H9 (cell line): ENCODE measurements around the gene GPR173. TPM values are rescaled to one million over a fixed set of nuclear protein-coding genes. Genes with fewer than 3 reads are reported as not detected.

Experiments
- DNase-seq: peaks from one replicate; pipeline ENCODE4 v3.0.0-alpha.2; 2017
- H2AFZ ChIP-seq: one replicate; pipeline ENCODE4 v1.6.1; 2013; ENCODE audit warnings: mild to moderate bottlenecking, low read length, control low read depth, moderate library complexity
- H2AK5ac ChIP-seq: 2 replicates; pipeline ENCODE4 v1.6.1; 2013; ENCODE audit warnings: low read length, control low read depth, mixed read lengths; ENCODE audit not compliant: insufficient read length
- H2BK120ac ChIP-seq: one replicate; pipeline ENCODE4 v1.6.1; 2013; ENCODE audit warnings: low read depth, mild to moderate bottlenecking, low read length, control low read depth, inconsistent platforms; ENCODE audit not compliant: poor library complexity, severe bottlenecking
- H2BK12ac ChIP-seq: 2 replicates; pipeline ENCODE4 v1.6.1; 2013; ENCODE audit warnings: low read length, control low read depth, mixed read lengths, low read depth; ENCODE audit not compliant: insufficient read length
- H2BK15ac ChIP-seq: 2 replicates; pipeline ENCODE4 v1.6.1; 2013; ENCODE audit warnings: low read depth, low read length, control low read depth
- H2BK20ac ChIP-seq: one replicate; pipeline ENCODE4 v1.6.1; 2013; ENCODE audit warnings: low read depth, mild to moderate bottlenecking, low read length, control low read depth, inconsistent platforms; ENCODE audit not compliant: poor library complexity, severe bottlenecking
- H2BK5ac ChIP-seq: 2 replicates; pipeline ENCODE4 v1.6.1; 2013; ENCODE audit warnings: low read length, control low read depth, mixed read lengths; ENCODE audit not compliant: insufficient read length
- H3K14ac ChIP-seq: 2 replicates; pipeline ENCODE4 v1.6.1; 2013; ENCODE audit warnings: low read length, control low read depth; ENCODE audit not compliant: insufficient read depth
- H3K18ac ChIP-seq: 2 replicates; pipeline ENCODE4 v1.6.1; 2013; ENCODE audit warnings: low read depth, mild to moderate bottlenecking, mixed read lengths, low read length, control low read depth; ENCODE audit not compliant: insufficient read length
- H3K23ac ChIP-seq: 2 replicates; pipeline ENCODE4 v1.6.1; 2013; ENCODE audit warnings: low read length, control low read depth, mixed read lengths, low read depth; ENCODE audit not compliant: insufficient read length
- H3K23me2 ChIP-seq: 2 replicates; pipeline ENCODE4 v1.6.1; 2013; ENCODE audit warnings: low read depth, mild to moderate bottlenecking, mixed read lengths, low read length, control low read depth; ENCODE audit not compliant: insufficient read length, poor library complexity, severe bottlenecking
- H3K27ac ChIP-seq: 2 replicates; pipeline ENCODE4 v1.5.1; 2013; ENCODE audit warnings: low read length, control low read depth, mixed read lengths, low read depth; ENCODE audit not compliant: insufficient read length
- H3K27me3 ChIP-seq: 2 replicates; pipeline ENCODE4 v1.6.1; 2013; ENCODE audit warnings: low read length, control low read depth, inconsistent platforms; ENCODE audit not compliant: insufficient read depth
- H3K4ac ChIP-seq: 2 replicates; pipeline ENCODE4 v1.6.1; 2013; ENCODE audit warnings: low read depth, mild to moderate bottlenecking, control low read depth, inconsistent platforms, low read length, moderate library complexity
- H3K4me1 ChIP-seq: 2 replicates; pipeline ENCODE4 v1.6.1; 2013; ENCODE audit warnings: low read length, control low read depth, inconsistent platforms; ENCODE audit not compliant: insufficient read depth
- H3K4me2 ChIP-seq: 2 replicates; pipeline ENCODE4 v1.6.1; 2013; ENCODE audit warnings: low read length, control low read depth, mixed read lengths; ENCODE audit not compliant: insufficient read length, insufficient read depth
- H3K56ac ChIP-seq: 2 replicates; pipeline ENCODE4 v1.6.1; 2013; ENCODE audit warnings: low read depth, mild to moderate bottlenecking, mixed read lengths, low read length, control low read depth; ENCODE audit not compliant: insufficient read length
- H3K79me1 ChIP-seq: 2 replicates; pipeline ENCODE4 v1.6.1; 2013; ENCODE audit warnings: low read depth, mild to moderate bottlenecking, moderate library complexity, low read length, control low read depth, inconsistent platforms; ENCODE audit not compliant: insufficient read depth, poor library complexity, severe bottlenecking
- H3K79me2 ChIP-seq: 2 replicates; pipeline ENCODE4 v1.6.1; 2013; ENCODE audit warnings: low read length, control low read depth, inconsistent platforms; ENCODE audit not compliant: insufficient read depth
- H3K9ac ChIP-seq: 2 replicates; pipeline ENCODE4 v1.6.1; 2013; ENCODE audit warnings: low read length, control low read depth, mixed read lengths; ENCODE audit not compliant: insufficient read length; ENCODE audit errors: extremely low read depth
- H3K9me3 ChIP-seq: one replicate; pipeline ENCODE4 v1.6.1; 2013; ENCODE audit warnings: low read depth, low read length, inconsistent platforms; ENCODE audit not compliant: control insufficient read depth
- H3T11ph ChIP-seq: one replicate; pipeline ENCODE4 v1.6.1; 2013; ENCODE audit warnings: mild to moderate bottlenecking, low read length, control low read depth, inconsistent platforms
- H4K20me1 ChIP-seq: one replicate; pipeline ENCODE4 v1.6.1; 2013; ENCODE audit not compliant: control insufficient read depth, insufficient read length, insufficient read depth
- H4K5ac ChIP-seq: 2 replicates; pipeline ENCODE4 v1.6.1; 2013; ENCODE audit warnings: low read depth, mild to moderate bottlenecking, mixed read lengths, low read length, control low read depth; ENCODE audit not compliant: insufficient read length
- H4K8ac ChIP-seq: replicated peaks from 2 replicates; pipeline ENCODE4 v1.6.1; 2013; ENCODE audit warnings: low read length, control low read depth, mixed read lengths, low read depth; ENCODE audit not compliant: insufficient read length
- H4K91ac ChIP-seq: 2 replicates; pipeline ENCODE4 v1.6.1; 2013; ENCODE audit warnings: low read depth, mild to moderate bottlenecking, moderate library complexity, mixed read lengths, low read length, control low read depth; ENCODE audit not compliant: insufficient read length
- H3K27ac Mint-ChIP-seq, 3 experiments: 2 replicates in 2 of 3; 3 replicates in 1 of 3; pipeline ENCODE4 v1.8.0; 2020 to 2021; ENCODE audit warnings: mixed read lengths in 3 of 3, mild to moderate bottlenecking in 1 of 3, moderate library complexity in 1 of 3
- H3K27me3 Mint-ChIP-seq: 2 replicates; pipeline ENCODE4 v1.8.0; 2021; ENCODE audit warnings: low read depth, mild to moderate bottlenecking, moderate library complexity, mixed read lengths
- H3K36me3 Mint-ChIP-seq, 3 experiments: 2 replicates in 2 of 3; 3 replicates in 1 of 3; pipeline ENCODE4 v1.8.0; 2020 to 2021; ENCODE audit warnings: low read depth in 3 of 3, mixed read lengths in 3 of 3; ENCODE audit not compliant: insufficient read depth in 1 of 3
- H3K4me1 Mint-ChIP-seq, 2 experiments: 2 replicates each; pipeline ENCODE4 v1.8.0; 2020; ENCODE audit warnings: mixed read lengths in 2 of 2
- H3K4me3 Mint-ChIP-seq, 2 experiments: 2 replicates in 1 of 2; 3 replicates in 1 of 2; pipeline ENCODE4 v1.8.0; 2020 to 2021; ENCODE audit warnings: mild to moderate bottlenecking in 2 of 2, mixed read lengths in 2 of 2, moderate library complexity in 1 of 2
- H3K9me3 Mint-ChIP-seq, 2 experiments: 2 replicates in 1 of 2; 3 replicates in 1 of 2; pipeline ENCODE4 v1.8.0; 2020; ENCODE audit warnings: mild to moderate bottlenecking in 2 of 2, mixed read lengths in 2 of 2, moderate library complexity in 1 of 2
- WGBS: extraction: QIAGEN DNeasy Blood & Tissue Kit; methylation state at CpG from one replicate; pipeline ENCODE4 v1.1.7; 2013; ENCODE audit warnings: missing lambda C conversion rate, low lambda C conversion rate, mixed read lengths; ENCODE audit not compliant: insufficient read length; ENCODE audit errors: extremely low coverage; 5-methylcytosine and 5-hydroxymethylcytosine counted together
- total RNA-seq: library from RNA; stranded (reverse); gene quantifications from 2 replicates; pipeline ENCODE4 v1.2.1, GENCODE V29; 2021
- TF ChIP-seq, protein P1 (sequence below): fragments of 200-600 bp; sonication (generic); conservative IDR thresholded peaks from 3 replicates; pipeline ENCODE4 v1.8.0; 2021; ENCODE audit warnings: antibody characterized with exemption, mild to moderate bottlenecking

The GPR173 gene
- total RNA-seq, 1 experiment from 2014 or later: 5.4 TPM

DNA sequence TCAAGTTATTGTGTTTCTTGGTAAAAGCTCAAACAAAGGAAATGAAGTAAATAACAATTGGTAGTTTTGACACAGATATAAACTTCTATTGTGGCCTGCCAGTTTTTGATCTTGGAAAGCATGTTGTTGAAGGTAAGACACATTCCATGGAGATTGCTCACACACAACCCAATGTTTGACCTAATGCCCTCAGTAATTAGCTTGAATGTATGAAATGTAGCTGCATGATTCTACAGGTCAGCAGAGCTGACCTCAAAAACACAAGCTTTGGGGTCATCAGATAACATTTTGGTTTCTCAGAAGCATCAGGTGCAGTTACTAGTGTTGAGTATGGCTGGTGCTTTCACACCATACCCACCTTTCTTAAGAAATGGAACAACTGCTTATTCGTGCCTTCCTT, 16.5 kb downstream of the GPR173 start:
- Histone ChIP-seq H4K91ac (no peak overlapping the region), H4K5ac (no peak overlapping the region), H4K8ac (no peak overlapping the region), H3K9me3 (peaks cover 34% of the 10 kb centered on the region), H3K18ac (no peak overlapping the region), H3K56ac (no peak overlapping the region), H3K9ac (no peak overlapping the region), H3K4me1 (no peaks in the 10 kb centered on the region), H3K14ac (no peak overlapping the region), H2BK15ac (no peak overlapping the region), H3K4me2 (no peak overlapping the region), H3K27me3 (no peaks in the 10 kb centered on the region), H3K23ac (no peak overlapping the region), H3T11ph (no peak overlapping the region), H3K27ac (no peak overlapping the region), H2AK5ac (no peak overlapping the region), H3K23me2 (no peaks in the 10 kb centered on the region), H2BK20ac (no peak overlapping the region), H2BK12ac (no peak overlapping the region), H3K79me1 (no peaks in the 10 kb centered on the region), H2BK5ac (no peak overlapping the region), H3K79me2 (no peaks in the 10 kb centered on the region), H3K4ac (no peak overlapping the region), H2BK120ac (no peak overlapping the region), H4K20me1 (no peaks in the 10 kb centered on the region), H2AFZ (no peak overlapping the region)
- H3K9me3 Mint-ChIP-seq: peaks cover 67 to 70% of the 10 kb centered on the region in 2 experiments
- no CpG with 5 or more reads among the region's 1 CpG for WGBS
- TF ChIP-seq, protein P1, sequence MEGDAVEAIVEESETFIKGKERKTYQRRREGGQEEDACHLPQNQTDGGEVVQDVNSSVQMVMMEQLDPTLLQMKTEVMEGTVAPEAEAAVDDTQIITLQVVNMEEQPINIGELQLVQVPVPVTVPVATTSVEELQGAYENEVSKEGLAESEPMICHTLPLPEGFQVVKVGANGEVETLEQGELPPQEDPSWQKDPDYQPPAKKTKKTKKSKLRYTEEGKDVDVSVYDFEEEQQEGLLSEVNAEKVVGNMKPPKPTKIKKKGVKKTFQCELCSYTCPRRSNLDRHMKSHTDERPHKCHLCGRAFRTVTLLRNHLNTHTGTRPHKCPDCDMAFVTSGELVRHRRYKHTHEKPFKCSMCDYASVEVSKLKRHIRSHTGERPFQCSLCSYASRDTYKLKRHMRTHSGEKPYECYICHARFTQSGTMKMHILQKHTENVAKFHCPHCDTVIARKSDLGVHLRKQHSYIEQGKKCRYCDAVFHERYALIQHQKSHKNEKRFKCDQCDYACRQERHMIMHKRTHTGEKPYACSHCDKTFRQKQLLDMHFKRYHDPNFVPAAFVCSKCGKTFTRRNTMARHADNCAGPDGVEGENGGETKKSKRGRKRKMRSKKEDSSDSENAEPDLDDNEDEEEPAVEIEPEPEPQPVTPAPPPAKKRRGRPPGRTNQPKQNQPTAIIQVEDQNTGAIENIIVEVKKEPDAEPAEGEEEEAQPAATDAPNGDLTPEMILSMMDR: no peak
- no peak overlapping the region for H3K27ac Mint-ChIP-seq
- H3K27me3 Mint-ChIP-seq: no peaks in the 10 kb centered on the region
- no peaks in the 10 kb centered on the region for H3K4me1 Mint-ChIP-seq
- no peak overlapping the region for H3K4me3 Mint-ChIP-seq
- H3K36me3 Mint-ChIP-seq: peaks cover 0 to 15% (median 9%) of the 10 kb centered on the region in 3 experiments; a peak in 4 of 7 replicates
- DNase-seq: no peak
